PFSK-1 (cell line): ENCODE measurements around the gene STH.

Source experiments
- POLR2AphosphoS5 ChIP-seq: IDR thresholded peaks from 2 replicates; pipeline ENCODE4 v1.6.1; 2012; ENCODE audit warnings: low read depth, mild to moderate bottlenecking, control low read depth, low read length, moderate library complexity
- REST ChIP-seq, 2 experiments: IDR thresholded peaks; 2 replicates each; pipeline versions ENCODE4 v1.6.1 to v1.8.0; 2011 to 2012; ENCODE audit warnings: low read depth in 2 of 2, low read length in 2 of 2, control low read depth in 1 of 2, inconsistent platforms in 1 of 2, mild to moderate bottlenecking in 1 of 2, moderate library complexity in 1 of 2; ENCODE audit not compliant: insufficient read depth in 1 of 2
- TAF1 ChIP-seq: IDR thresholded peaks from 2 replicates; pipeline ENCODE4 v1.6.1; 2012; ENCODE audit warnings: low read length, control low read depth, borderline replicate concordance; ENCODE audit not compliant: insufficient read depth

GRCh38 chr17:46037722-46038255, 38.7 kb downstream of the STH start:
- TF ChIP-seq POLR2AphosphoS5 (no peak), TAF1 (no peak), REST (IDR thresholded peaks at IDR 0.05; ENCODE audit: insufficient read depth in 1 of 2, low read depth in 2 of 2, low read length in 2 of 2) (no peak)
